ENCODE measurements around the gene SND1.

GRCh38 chr7:127959770-127960169, 307.8 kb downstream of the SND1 start:
- TF ChIP-seq CTCF (IDR thresholded peaks at IDR 0.05; ENCODE audit: extremely low read depth in 1 of 2, insufficient read depth in 1 of 2, low read depth in 1 of 2, low read length in 2 of 2) (no peak), POLR2A (IDR thresholded peaks at IDR 0.05; ENCODE audit: low read depth, low read length) (no peak), EZH2 (IDR thresholded peaks at IDR 0.05; ENCODE audit: borderline replicate concordance, low read depth, low read length, severe bottlenecking) (no peak)

Data from endothelial cell of umbilical vein (primary cell).